CD4-positive, alpha-beta memory T cell (primary cell): ENCODE results near the gene CACNA2D2. TPM values are rescaled to one million over a fixed set of nuclear protein-coding genes. Genes with fewer than 3 reads are reported as not detected.

Experiments
- CTCF ChIA-PET: fragments of 350-600 bp; sonication (Branson Sonifier 250); formaldehyde crosslinking; loops from one replicate; lab custom pipeline; 2021; ENCODE audit warnings: inconsistent platforms; ENCODE audit not compliant: partially characterized antibody; lab: Charles Lee
- POLR2A ChIA-PET: fragments of 350-600 bp; sonication (Branson Sonifier 250); formaldehyde crosslinking; loops from one replicate; lab custom pipeline; 2021; ENCODE audit not compliant: partially characterized antibody; lab: Charles Lee
- DNase-seq, 5 donors: peaks; one replicate each; pipeline versions ENCODE4 v3.0.0 to v3.0.0-alpha.2; 2020 to 2022; ENCODE audit warnings: mixed read lengths in 1 of 5
- H3K27ac ChIP-seq: one replicate; pipeline ENCODE4 v1.7.0; 2013; ENCODE audit warnings: low read depth, low read length
- H3K27me3 ChIP-seq: 2 replicates; pipeline ENCODE4 v1.7.0; 2013; ENCODE audit warnings: mild to moderate bottlenecking, low read length, moderate library complexity; ENCODE audit not compliant: insufficient read depth
- H3K36me3 ChIP-seq: 2 replicates; pipeline ENCODE4 v1.7.0; 2013; ENCODE audit warnings: mild to moderate bottlenecking, low read length, moderate library complexity; ENCODE audit not compliant: insufficient read depth
- H3K4me1 ChIP-seq: 2 replicates; pipeline ENCODE4 v1.7.0; 2013; ENCODE audit warnings: mild to moderate bottlenecking, low read length, moderate library complexity; ENCODE audit not compliant: insufficient read depth
- H3K4me3 ChIP-seq, 2 donors: one replicate each; pipeline ENCODE4 v1.7.0; 2013; ENCODE audit warnings: low read length in 2 of 2, mild to moderate bottlenecking in 1 of 2
- H3K9me3 ChIP-seq, 2 donors: one replicate each; pipeline ENCODE4 v1.7.0; 2013; ENCODE audit warnings: low read length in 2 of 2, control low read depth in 1 of 2; ENCODE audit not compliant: control insufficient read depth in 1 of 2
- H3K27ac Mint-ChIP-seq, 7 donors: one replicate each; pipeline ENCODE4 v1.8.0; 2020 to 2021; ENCODE audit warnings: mixed read lengths in 7 of 7, mild to moderate bottlenecking in 6 of 7, inconsistent platforms in 3 of 7, moderate library complexity in 3 of 7
- H3K27me3 Mint-ChIP-seq, 2 donors: one replicate each; pipeline ENCODE4 v1.8.0; 2020 to 2021; ENCODE audit warnings: mixed read lengths in 2 of 2
- H3K36me3 Mint-ChIP-seq, 2 donors: one replicate each; pipeline ENCODE4 v1.8.0; 2020 to 2021; ENCODE audit warnings: mixed read lengths in 2 of 2, inconsistent platforms in 1 of 2, mild to moderate bottlenecking in 1 of 2
- H3K4me1 Mint-ChIP-seq, 4 donors: one replicate each; pipeline ENCODE4 v1.8.0; 2020 to 2021; ENCODE audit warnings: mixed read lengths in 4 of 4, mild to moderate bottlenecking in 1 of 4
- H3K4me3 Mint-ChIP-seq, 8 donors: one replicate each; pipeline ENCODE4 v1.8.0; 2020 to 2021; ENCODE audit warnings: mixed read lengths in 8 of 8, mild to moderate bottlenecking in 7 of 8, moderate library complexity in 6 of 8, inconsistent platforms in 3 of 8
- H3K9me3 Mint-ChIP-seq, 8 donors: one replicate each; pipeline ENCODE4 v1.8.0; 2020 to 2021; ENCODE audit warnings: mixed read lengths in 8 of 8, mild to moderate bottlenecking in 5 of 8, inconsistent platforms in 3 of 8, moderate library complexity in 1 of 8
- intact Hi-C: fragments of 100-400 bp; cut with micrococcal nuclease; formaldehyde crosslinking; loops from one replicate; pipeline ENCODE4 v1.15.1; 2023
- polyA plus RNA-seq, 2 donors: library from polyadenylated mRNA; unstranded; fragments of 300-500 nt; fragmentation: Illumina TruSeq; gene quantifications; one replicate each; pipeline ENCODE4 v1.2.3, GENCODE V29; 2021
- total RNA-seq, 2 experiments: library from RNA; stranded (reverse); gene quantifications; one replicate each; pipeline ENCODE4 v1.2.3, GENCODE V29; 2021

Gene CACNA2D2
- total and polyA plus RNA-seq, 4 experiments from 2014 or later, result 0.24 to 1.9 (median 1.7) TPM; not detected in 1

- Mint-ChIP-seq H3K27ac (no peak overlapping the region), H3K4me3 (no peak overlapping the region), H3K27me3 (no peaks in the 10 kb centered on the region), H3K4me1 (peaks cover 0 to 16% (median 4%) of the 10 kb centered on the region in 4 donors), H3K36me3 (no peaks in the 10 kb centered on the region), H3K9me3 (no peaks in the 10 kb centered on the region)
- H3K9me3 ChIP-seq, result no peaks in the 10 kb centered on the region
- H3K27ac ChIP-seq, result no peak overlapping the region
- no peaks in the 10 kb centered on the region for H3K36me3 ChIP-seq
- no peak overlapping the region for H3K4me3 ChIP-seq
- no peak for DNase-seq
- no peaks in the 10 kb centered on the region for H3K27me3 ChIP-seq
- intact Hi-C loops, result no loop called here
- CTCF ChIA-PET, result interaction anchor here (1.1 kb wide), 1 partner anchor 12 kb away, joined by 4 read pairs; no protein-coding TSS in a partner anchor
- POLR2A ChIA-PET, result no interaction called here
- H3K4me1 ChIP-seq, result peaks cover 12% of the 10 kb centered on the region
Observed at GRCh38 chr3:50486219-50486888, 17.1 kb downstream of the CACNA2D2 start.

GRCh38 chr3:50484722-50485121 lies 18.7 kb downstream of the CACNA2D2 start:
- H3K9me3 Mint-ChIP-seq, result no peaks in the 10 kb centered on the region
- H3K36me3 ChIP-seq, result no peaks in the 10 kb centered on the region
- H3K4me1 Mint-ChIP-seq, result peaks cover 2 to 26% (median 15%) of the 10 kb centered on the region in 4 donors
- no peak for DNase-seq
- no peaks in the 10 kb centered on the region for H3K27me3 ChIP-seq
- intact Hi-C loops, result no loop called here
- POLR2A ChIA-PET, result no interaction called here
- peaks cover 18% of the 10 kb centered on the region for H3K4me1 ChIP-seq
- no peaks in the 10 kb centered on the region for H3K36me3 Mint-ChIP-seq
- no peak overlapping the region for H3K27ac ChIP-seq
- H3K27me3 Mint-ChIP-seq, result no peaks in the 10 kb centered on the region
- CTCF ChIA-PET, result no interaction called here
- no peaks in the 10 kb centered on the region for H3K9me3 ChIP-seq
- no peak overlapping the region for H3K4me3 ChIP-seq
- H3K4me3 Mint-ChIP-seq, result no peak overlapping the region
- peak overlapping the region in 1 of 7 donors; percentile 81 for H3K27ac Mint-ChIP-seq

GRCh38 chr3:50483374-50483773 lies 20.1 kb downstream of the CACNA2D2 start:
- Mint-ChIP-seq H3K27ac (peak overlapping the region in 1 of 7 donors; percentile 50), H3K27me3 (no peaks in the 10 kb centered on the region), H3K36me3 (no peaks in the 10 kb centered on the region), H3K4me1 (peaks cover 2 to 26% (median 17%) of the 10 kb centered on the region in 4 donors), H3K9me3 (no peaks in the 10 kb centered on the region), H3K4me3 (no peak overlapping the region)
- H3K36me3 ChIP-seq, result no peaks in the 10 kb centered on the region
- no peak overlapping the region for H3K4me3 ChIP-seq
- no peak overlapping the region for H3K27ac ChIP-seq
- peaks cover 18% of the 10 kb centered on the region for H3K4me1 ChIP-seq
- ChIA-PET CTCF (no interaction called here), POLR2A (no interaction called here)
- intact Hi-C loops, result no loop called here
- H3K9me3 ChIP-seq, result no peaks in the 10 kb centered on the region
- H3K27me3 ChIP-seq, result no peaks in the 10 kb centered on the region
- DNase-seq, result no peak

- DNase-seq, result no peak
- no peaks in the 10 kb centered on the region for H3K36me3 ChIP-seq
- POLR2A ChIA-PET, result no interaction called here
- Mint-ChIP-seq H3K27ac (peak overlapping the region in 3 of 7 donors; percentile 10 to 42 (median 19)), H3K9me3 (peaks cover 0 to 2% (median 0%) of the 10 kb centered on the region in 8 donors), H3K27me3 (no peaks in the 10 kb centered on the region), H3K4me1 (peaks cover 2 to 26% (median 17%) of the 10 kb centered on the region in 4 donors), H3K36me3 (no peaks in the 10 kb centered on the region), H3K4me3 (no peak overlapping the region)
- no peaks in the 10 kb centered on the region for H3K27me3 ChIP-seq
- no peak overlapping the region for H3K27ac ChIP-seq
- CTCF ChIA-PET, result no interaction called here
- no peak overlapping the region for H3K4me3 ChIP-seq
- intact Hi-C loops, result no loop called here
- H3K9me3 ChIP-seq, result no peaks in the 10 kb centered on the region
- peaks cover 18% of the 10 kb centered on the region for H3K4me1 ChIP-seq
Observed at GRCh38 chr3:50481992-50482391, 21.4 kb downstream of the CACNA2D2 start.

GRCh38 chr3:50480471-50480870 lies 23.0 kb downstream of the CACNA2D2 start:
- H3K36me3 ChIP-seq, result no peaks in the 10 kb centered on the region
- H3K4me3 ChIP-seq, result no peak overlapping the region
- no peak for DNase-seq
- Mint-ChIP-seq H3K4me3 (no peak overlapping the region), H3K4me1 (peaks cover 2 to 29% (median 17%) of the 10 kb centered on the region in 4 donors), H3K9me3 (peaks cover 0 to 2% (median 0%) of the 10 kb centered on the region in 8 donors), H3K36me3 (no peaks in the 10 kb centered on the region), H3K27me3 (no peaks in the 10 kb centered on the region), H3K27ac (peak overlapping the region in 5 of 7 donors; percentile 38 to 82 (median 52))
- ChIA-PET POLR2A (no interaction called here), CTCF (no interaction called here)
- no peaks in the 10 kb centered on the region for H3K9me3 ChIP-seq
- no peak overlapping the region for H3K27ac ChIP-seq
- no peaks in the 10 kb centered on the region for H3K27me3 ChIP-seq
- H3K4me1 ChIP-seq, result peaks cover 18% of the 10 kb centered on the region
- intact Hi-C loops, result no loop called here

- CTCF ChIA-PET, result no interaction called here
Observed at GRCh38 chr3:50479523-50479922, 23.9 kb downstream of the CACNA2D2 start.

DNA sequence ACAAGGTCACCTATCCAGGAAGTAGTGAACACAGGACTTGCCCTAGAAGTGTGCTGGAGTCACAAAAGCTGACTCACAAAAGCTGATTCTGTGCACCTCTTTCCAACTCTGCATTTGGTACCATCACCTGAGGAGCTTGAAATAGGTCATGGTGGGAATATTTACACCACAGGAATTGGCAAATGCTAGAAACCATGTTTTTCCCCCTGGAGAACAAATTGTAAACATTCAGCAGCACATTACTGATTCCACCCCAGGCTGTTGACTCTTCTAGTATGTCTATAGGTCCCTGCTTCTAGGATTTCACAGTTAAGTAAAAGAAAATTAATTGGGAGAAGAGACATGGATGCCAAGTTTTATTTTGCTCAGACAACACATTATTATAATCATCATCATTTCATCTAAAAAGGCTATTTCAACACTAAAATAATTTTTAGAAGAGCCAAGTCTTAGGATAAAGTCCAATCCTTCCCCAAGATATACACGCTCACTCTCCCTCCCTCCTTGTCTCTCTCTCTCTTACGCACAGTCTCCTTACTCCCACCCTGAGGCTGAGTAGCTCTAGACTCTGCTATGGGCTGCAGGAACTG lies 24.7 kb downstream of the CACNA2D2 start:
- Histone ChIP-seq H3K36me3 (no peaks in the 10 kb centered on the region), H3K4me3 (no peak overlapping the region), H3K27me3 (no peaks in the 10 kb centered on the region), H3K4me1 (peaks cover 23% of the 10 kb centered on the region), H3K9me3 (no peaks in the 10 kb centered on the region), H3K27ac (no peak overlapping the region)
- intact Hi-C loops, result no loop called here
- CTCF ChIA-PET, result no interaction called here
- no peak for DNase-seq
- Mint-ChIP-seq H3K4me1 (peaks cover 2 to 36% (median 21%) of the 10 kb centered on the region in 4 donors), H3K27me3 (no peaks in the 10 kb centered on the region), H3K9me3 (peaks cover 0 to 2% (median 0%) of the 10 kb centered on the region in 8 donors), H3K36me3 (no peaks in the 10 kb centered on the region), H3K27ac (peak overlapping the region in 6 of 7 donors; percentile 16 to 82 (median 60)), H3K4me3 (no peak overlapping the region)
- POLR2A ChIA-PET, result no interaction called here

More at GRCh38 chr3:50479523-50479922, 23.9 kb downstream of the CACNA2D2 start:
- Mint-ChIP-seq H3K27me3 (no peaks in the 10 kb centered on the region), H3K36me3 (no peaks in the 10 kb centered on the region), H3K4me3 (no peak overlapping the region), H3K4me1 (peaks cover 2 to 30% (median 17%) of the 10 kb centered on the region in 4 donors), H3K27ac (peak overlapping the region in 6 of 7 donors; percentile 38 to 82 (median 62)), H3K9me3 (peaks cover 0 to 2% (median 0%) of the 10 kb centered on the region in 8 donors)
- Histone ChIP-seq H3K9me3 (no peaks in the 10 kb centered on the region), H3K4me1 (peaks cover 18% of the 10 kb centered on the region), H3K36me3 (no peaks in the 10 kb centered on the region), H3K27me3 (no peaks in the 10 kb centered on the region), H3K4me3 (no peak overlapping the region), H3K27ac (no peak overlapping the region)
- DNase-seq, result no peak
- POLR2A ChIA-PET, result no interaction called here
- intact Hi-C loops, result no loop called here
